A549 (cell line): ENCODE results near the gene TSPAN33. TPM values are rescaled to one million over a fixed set of nuclear protein-coding genes. Genes with fewer than 3 reads are reported as not detected.

Experiments used
- ATAC-seq, 2 experiments: fragments of 200-7000 bp in 1 of 2; fragments of >200 bp in 1 of 2; cut with Nextera tagmentation in 1 of 2; cut with Tn5 transposase in 1 of 2; 3 replicates each; pipeline versions ENCODE4 v1.8.0 to v1.9.1; 2018 to 2020; ENCODE audit warnings: mild to moderate bottlenecking in 1 of 2, moderate library complexity in 1 of 2
- CTCF ChIA-PET: fragments of 300-600 bp; sonication (Branson Sonifier 250); formaldehyde crosslinking; extraction: SDS; loops from one replicate; lab custom pipeline; 2021; ENCODE audit warnings: antibody characterized with exemption, inconsistent platforms; lab: Yijun Ruan, JAX
- POLR2A ChIA-PET: fragments of 350-600 bp; formaldehyde crosslinking; extraction: SDS; loops from one replicate; lab custom pipeline; 2021; ENCODE audit warnings: antibody characterized with exemption, inconsistent platforms; lab: Yijun Ruan, JAX
- DNase-seq, 2 experiments: peaks; one replicate each; pipeline versions ENCODE4 v3.0.0 to v3.0.0-alpha.2; 2011 to 2016; ENCODE audit warnings: low read depth in 1 of 2, low spot score in 1 of 2
- FAIRE-seq: peaks from 2 replicates; lab custom pipeline; 2011; peaks lifted over from hg19 to GRCh38; lab: Jason Lieb, UNC
- H3K27ac ChIP-seq, 2 experiments: fragments of >200 bp; sonication (Bioruptor Twin); formaldehyde crosslinking; 3 replicates each; pipeline ENCODE4 v1.5.1; 2016 to 2017
- H3K4me1 ChIP-seq: fragments of >200 bp; sonication (Bioruptor Twin); formaldehyde crosslinking; 3 replicates; pipeline ENCODE4 v1.6.1; 2016
- H3K4me2 ChIP-seq: fragments of >200 bp; sonication (Bioruptor Twin); formaldehyde crosslinking; 3 replicates; pipeline ENCODE4 v1.6.1; 2016
- H3K4me3 ChIP-seq: fragments of >200 bp; sonication (Bioruptor Twin); formaldehyde crosslinking; 3 replicates; pipeline ENCODE4 v1.5.1; 2016
- H3K9me3 ChIP-seq: fragments of >200 bp; sonication (Bioruptor Twin); formaldehyde crosslinking; 3 replicates; pipeline ENCODE4 v1.6.1; 2016
- CBX8 ChIP-seq: fragments of 200-600 bp; sonication (generic); IDR thresholded peaks from 2 replicates; pipeline ENCODE4 v1.6.1; 2016
- CEBPB ChIP-seq, 2 experiments: fragments of >200 bp in 1 of 2; sonication (Bioruptor Twin) in 1 of 2; formaldehyde crosslinking in 1 of 2; IDR thresholded peaks; 2 replicates each; pipeline ENCODE4 v1.6.1; 2012 to 2016
- CHD4 ChIP-seq: fragments of 200-600 bp; sonication (generic); IDR thresholded peaks from 2 replicates; pipeline ENCODE4 v1.6.1; 2016; ENCODE audit warnings: antibody characterized with exemption, mild to moderate bottlenecking, borderline replicate concordance
- EHMT2 ChIP-seq: fragments of 200-600 bp; sonication (generic); IDR thresholded peaks from 2 replicates; pipeline ENCODE4 v1.6.1; 2016; ENCODE audit warnings: antibody characterized with exemption, low read depth, mild to moderate bottlenecking, moderate library complexity
- ELK1 ChIP-seq: fragments of 150-350 bp; IDR thresholded peaks from 2 replicates; pipeline ENCODE4 v1.6.1; 2014; ENCODE audit warnings: low read depth, mild to moderate bottlenecking, low read length
- HOXA7 ChIP-seq: fragments of 250-450 bp; sonication (Bioruptor Pico); IDR thresholded peaks from 2 replicates; pipeline ENCODE4 v1.5.0; 2020; ENCODE audit warnings: mild to moderate bottlenecking, moderate library complexity
- JUNB ChIP-seq: fragments of >200 bp; sonication (Bioruptor Twin); formaldehyde crosslinking; IDR thresholded peaks from 2 replicates; pipeline ENCODE4 v1.6.1; 2016
- MAX ChIP-seq: IDR thresholded peaks from 2 replicates; pipeline ENCODE4 v1.6.1; 2012
- MAZ ChIP-seq: fragments of 150-350 bp; IDR thresholded peaks from 2 replicates; pipeline ENCODE4 v1.6.1; 2014; ENCODE audit warnings: antibody characterized with exemption, low read depth, low read length, borderline replicate concordance
- NFE2L2 ChIP-seq: fragments of 150-350 bp; conservative IDR thresholded peaks from 2 replicates; pipeline ENCODE4 v1.6.1; 2014; ENCODE audit warnings: low read length
- NR3C1 ChIP-seq: fragments of >200 bp; sonication (Bioruptor Twin); formaldehyde crosslinking; IDR thresholded peaks from 3 replicates; pipeline ENCODE4 v1.6.1; 2017
- PBX3 ChIP-seq: IDR thresholded peaks from 2 replicates; pipeline ENCODE4 v1.6.1; 2012
- RCOR1 ChIP-seq: fragments of 150-350 bp; IDR thresholded peaks from 2 replicates; pipeline ENCODE4 v1.6.1; 2014; ENCODE audit warnings: antibody characterized with exemption, low read length, low read depth
- RNF2 ChIP-seq: fragments of 200-600 bp; sonication (generic); IDR thresholded peaks from 2 replicates; pipeline ENCODE4 v1.6.1; 2016; ENCODE audit warnings: low read depth, mild to moderate bottlenecking, antibody characterized with exemption, moderate library complexity, borderline replicate concordance
- SMC3 ChIP-seq: fragments of >200 bp; sonication (Bioruptor Twin); formaldehyde crosslinking; IDR thresholded peaks from 3 replicates; pipeline ENCODE4 v1.6.1; 2018; ENCODE audit warnings: inconsistent platforms
- SREBF2 ChIP-seq: fragments of 450-650 bp; IDR thresholded peaks from 2 replicates; pipeline ENCODE4 v1.6.1; 2014; ENCODE audit warnings: mild to moderate bottlenecking, moderate library complexity
- TP53 ChIP-seq: fragments of 250-450 bp; sonication (Bioruptor Pico); IDR thresholded peaks from 2 replicates; pipeline ENCODE4 v1.5.0; 2021; ENCODE audit warnings: mild to moderate bottlenecking, moderate library complexity
- USF2 ChIP-seq: fragments of 450-650 bp; IDR thresholded peaks from 2 replicates; pipeline ENCODE4 v1.6.1; 2014; ENCODE audit warnings: antibody characterized with exemption
- ZNF302 ChIP-seq: fragments of 250-450 bp; sonication (Bioruptor Pico); IDR thresholded peaks from 2 replicates; pipeline ENCODE4 v1.9.0; 2021; ENCODE audit warnings: inconsistent platforms, mild to moderate bottlenecking, moderate library complexity
- ZSCAN20 ChIP-seq: fragments of 250-450 bp; sonication (Bioruptor Pico); IDR thresholded peaks from 2 replicates; pipeline ENCODE4 v1.8.0; 2022; ENCODE audit warnings: mild to moderate bottlenecking, moderate library complexity
- WGBS: methylation state at CpG from one replicate; pipeline ENCODE4 v1.1.6; 2017; ENCODE audit errors: missing lambda C conversion rate; 5-methylcytosine and 5-hydroxymethylcytosine counted together
- polyA plus RNA-seq, 4 experiments: library from polyadenylated mRNA; depleted of rRNA in 3 of 4; stranded (reverse); fragments of >200 nt; fragmentation: RNase III in 1 of 4; extraction: RNeasy Plus Mini Kit Qiagen cat#74134 plus additional on column Dnase treatment in 1 of 4; gene quantifications; 2 replicates in 3 of 4; 3 replicates in 1 of 4; pipeline ENCODE4 v1.2.3, GENCODE V29; 2011 to 2017

Gene TSPAN33
- polyA plus RNA-seq, 2 of the 4 experiments (the other 2 are of a cell fraction), result 5.0 to 9.1 TPM

GRCh38 chr7:129157651-129158050 is 13.1 kb downstream of the TSPAN33 start:
- POLR2A ChIA-PET, result no interaction called here
- CTCF ChIA-PET, result interaction anchor here (1.1 to 7.0 kb wide), 6 partner anchors 9 to 61 kb away, joined by 4 to 88 read pairs (median 6); no protein-coding TSS in a partner anchor
- Histone ChIP-seq H3K4me3 (no peak overlapping the region), H3K9me3 (no peaks in the 10 kb centered on the region), H3K4me1 (no peaks in the 10 kb centered on the region), H3K27ac (no peak overlapping the region), H3K4me2 (no peak overlapping the region)
- FAIRE-seq (no peak), ATAC-seq (no peak), DNase-seq (no peak)
- TF ChIP-seq NR3C1, result no peak
- no peak for TF ChIP-seq USF2
- TF ChIP-seq CHD4, result no peak
- TF ChIP-seq NFE2L2, result no peak
- no peak for TF ChIP-seq EHMT2
- TF ChIP-seq ZSCAN20 (CRISPR knock-in tag), result no peak
- no peak for TF ChIP-seq JUNB
- TF ChIP-seq ZNF302 (CRISPR knock-in tag), result no peak
- no peak for TF ChIP-seq MAX
- no peak for TF ChIP-seq RCOR1
- TF ChIP-seq MAZ, result no peak
- TF ChIP-seq SMC3, result no peak
- TF ChIP-seq CBX8, result no peak
- no peak for TF ChIP-seq SREBF2
- no peak for TF ChIP-seq RNF2
- no peak for TF ChIP-seq TP53 (CRISPR knock-in tag)
- no peak for TF ChIP-seq ELK1
- TF ChIP-seq CEBPB (IDR thresholded peaks at IDR 0.05), result no peak
- no peak for TF ChIP-seq PBX3
- WGBS, result 80% methylated on average over 9 of the region's 9 CpGs

- FAIRE-seq, result no peak
- ChIA-PET POLR2A (no interaction called here), CTCF (interaction anchor here (1.0 to 7.0 kb wide), 5 partner anchors 11 to 67 kb away, joined by 3 to 88 read pairs (median 3); partner anchors contain the start of gene TSPAN33)
- no peak for DNase-seq
- H3K27ac ChIP-seq, result no peak overlapping the region
- H3K4me3 ChIP-seq, result no peak overlapping the region
- H3K4me1 ChIP-seq, result no peaks in the 10 kb centered on the region
- H3K9me3 ChIP-seq, result no peaks in the 10 kb centered on the region
- 93% methylated on average over 3 of the region's 3 CpGs for WGBS
- no peak overlapping the region for H3K4me2 ChIP-seq
- TF ChIP-seq HOXA7, result no peak
- no peak for TF ChIP-seq ELK1
- ATAC-seq, result no peak
These were observed 15.0 kb downstream of the TSPAN33 start for GRCh38 chr7:129159539-129159938.
